ENCODE data around the gene C4orf17.

The C4orf17 gene

DNA sequence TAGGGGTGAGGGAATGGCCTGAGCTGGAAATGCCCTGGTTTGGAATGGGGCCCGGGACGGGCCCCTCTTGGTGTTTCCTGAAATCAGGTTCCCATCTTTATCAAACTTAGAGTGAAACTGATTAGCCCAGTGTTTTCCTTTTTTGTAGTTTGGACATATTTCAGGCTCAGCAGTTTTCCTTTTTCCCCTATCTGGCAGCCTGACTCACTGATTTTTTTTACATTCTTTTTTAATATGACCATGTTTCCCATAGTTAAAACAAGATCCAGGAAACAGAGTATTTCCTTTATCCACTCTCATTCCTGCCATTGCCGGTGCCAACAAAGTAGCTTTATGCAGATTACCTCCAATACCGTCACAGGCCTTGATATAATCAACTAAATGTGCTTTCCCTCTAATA is 20.5 kb upstream of the C4orf17 start:
- TF ChIP-seq CTCF (IDR thresholded peaks at IDR 0.05; ENCODE audit: unreplicated experiment in 3 of 3), result no peak
- Mint-ChIP-seq H3K4me3 (no peak overlapping the region), H3K36me3 (ENCODE audit: low read depth) (no peaks in the 10 kb centered on the region), H3K27ac (no peak overlapping the region), H3K9me3 (peaks cover 59% of the 10 kb centered on the region), H3K4me1 (no peaks in the 10 kb centered on the region), H3K27me3 (ENCODE audit: low read depth) (no peaks in the 10 kb centered on the region)

GRCh38 chr4:99504804-99505502 is 5.9 kb upstream of the C4orf17 start:
- Mint-ChIP-seq H3K27ac (no peak overlapping the region), H3K36me3 (ENCODE audit: low read depth) (no peaks in the 10 kb centered on the region), H3K27me3 (ENCODE audit: low read depth) (peaks cover 5% of the 10 kb centered on the region), H3K4me3 (no peak overlapping the region), H3K9me3 (peaks cover 7% of the 10 kb centered on the region), H3K4me1 (no peaks in the 10 kb centered on the region)
- no peak for TF ChIP-seq CTCF (IDR thresholded peaks at IDR 0.05; ENCODE audit: unreplicated experiment in 3 of 3)

DNA sequence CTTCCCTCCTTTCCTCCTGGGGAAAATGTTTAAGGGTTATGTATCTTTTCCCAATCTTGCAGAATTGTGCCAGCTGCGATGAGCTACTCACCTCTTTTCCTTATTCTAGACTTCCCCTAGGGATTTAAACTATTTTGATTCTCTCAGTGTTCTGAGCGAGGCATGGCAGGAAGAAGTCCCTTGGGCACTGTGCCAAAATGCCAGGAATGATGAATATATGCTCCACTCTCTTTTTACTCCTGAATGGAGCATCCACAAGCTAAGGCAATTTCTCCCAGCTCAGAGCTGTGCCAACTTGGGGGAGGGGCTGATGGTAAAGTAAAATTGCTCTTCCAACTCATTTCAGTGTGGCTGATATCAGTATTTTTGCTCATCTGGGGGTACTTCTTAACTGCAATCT is 4.0 kb upstream of the C4orf17 start:
- H3K4me3 Mint-ChIP-seq, result no peak overlapping the region
- no peaks in the 10 kb centered on the region for H3K4me1 Mint-ChIP-seq
- no peak overlapping the region for H3K27ac Mint-ChIP-seq
- no peak for TF ChIP-seq CTCF (IDR thresholded peaks at IDR 0.05; ENCODE audit: unreplicated experiment in 3 of 3)
- peaks cover 5% of the 10 kb centered on the region for H3K27me3 Mint-ChIP-seq (ENCODE audit: low read depth)
- peaks cover 7% of the 10 kb centered on the region for H3K9me3 Mint-ChIP-seq
- H3K36me3 Mint-ChIP-seq (ENCODE audit: low read depth), result no peaks in the 10 kb centered on the region

GRCh38 chr4:99507349-99507748 is 3.5 kb upstream of the C4orf17 start:
- H3K36me3 Mint-ChIP-seq (ENCODE audit: low read depth), result no peaks in the 10 kb centered on the region

DNA sequence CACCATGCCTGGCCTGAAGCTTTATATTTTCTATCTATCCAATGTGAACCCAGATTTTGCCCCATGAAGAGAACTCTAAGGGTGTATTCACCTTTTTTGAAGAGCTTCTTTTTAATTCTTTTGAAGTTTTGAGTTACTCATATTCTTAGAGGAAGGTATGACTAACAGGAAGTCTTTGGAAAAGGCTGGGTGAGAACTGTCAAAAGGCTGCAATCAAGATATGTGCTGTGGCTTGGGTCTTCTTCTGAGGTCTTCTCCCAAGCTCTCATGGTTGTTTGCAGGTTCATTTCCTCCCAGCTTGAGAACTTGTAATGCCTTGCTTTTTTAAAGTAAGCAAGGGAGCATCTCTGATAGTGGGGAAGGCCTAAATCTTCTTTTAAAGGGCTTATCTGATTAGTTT is 3.1 kb upstream of the C4orf17 start:
- H3K9me3 Mint-ChIP-seq, result peaks cover 7% of the 10 kb centered on the region
- H3K36me3 Mint-ChIP-seq (ENCODE audit: low read depth), result no peaks in the 10 kb centered on the region
- no peaks in the 10 kb centered on the region for H3K4me1 Mint-ChIP-seq
- no peak for TF ChIP-seq CTCF (IDR thresholded peaks at IDR 0.05; ENCODE audit: unreplicated experiment in 3 of 3)
- no peak overlapping the region for H3K27ac Mint-ChIP-seq
- H3K27me3 Mint-ChIP-seq (ENCODE audit: low read depth), result peaks cover 5% of the 10 kb centered on the region
- no peak overlapping the region for H3K4me3 Mint-ChIP-seq

More at GRCh38 chr4:99507349-99507748, 3.5 kb upstream of the C4orf17 start:
- no peak for TF ChIP-seq CTCF (IDR thresholded peaks at IDR 0.05; ENCODE audit: unreplicated experiment in 3 of 3)
- H3K4me1 Mint-ChIP-seq, result no peaks in the 10 kb centered on the region
- H3K9me3 Mint-ChIP-seq, result peaks cover 7% of the 10 kb centered on the region
- H3K27me3 Mint-ChIP-seq (ENCODE audit: low read depth), result peaks cover 5% of the 10 kb centered on the region
- H3K27ac Mint-ChIP-seq, result no peak overlapping the region
- H3K4me3 Mint-ChIP-seq, result no peak overlapping the region

DNA sequence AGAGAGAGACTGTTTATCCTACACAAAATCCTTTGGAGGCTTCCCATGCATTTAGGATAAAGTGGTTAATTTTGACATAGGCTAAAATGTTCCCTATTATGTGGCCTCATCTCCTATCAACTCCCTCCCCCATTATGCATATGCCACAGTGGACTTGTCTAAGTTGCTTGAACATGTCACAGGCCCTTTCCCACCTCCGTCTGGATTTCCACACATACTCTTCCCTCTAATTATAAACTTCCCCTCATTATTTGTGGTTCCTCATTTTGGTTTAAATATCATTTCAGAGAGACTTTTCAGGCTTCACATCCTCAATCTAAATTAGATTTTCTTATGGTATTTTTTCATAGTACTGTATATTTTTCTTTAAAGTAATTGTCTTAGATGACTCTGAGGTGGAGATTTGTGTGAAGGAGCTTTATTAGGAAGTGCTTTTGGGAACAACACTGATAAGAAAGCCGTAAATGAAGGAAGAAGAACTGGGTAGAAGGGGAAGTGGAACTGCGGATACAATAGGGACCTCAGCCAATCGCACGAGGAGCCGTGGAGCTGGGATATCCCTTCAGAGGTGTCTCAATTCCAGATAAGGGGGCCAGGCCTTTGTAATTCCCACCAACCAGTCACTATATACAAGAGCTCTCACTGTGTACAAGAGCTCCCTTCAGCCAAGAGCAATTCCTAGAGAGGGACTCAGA is 7.9 kb downstream of the C4orf17 start:
- no peaks in the 10 kb centered on the region for H3K4me1 Mint-ChIP-seq
- TF ChIP-seq CTCF (IDR thresholded peaks at IDR 0.05; ENCODE audit: unreplicated experiment in 3 of 3), result no peak
- H3K27ac Mint-ChIP-seq, result no peak overlapping the region
- H3K36me3 Mint-ChIP-seq (ENCODE audit: low read depth), result no peaks in the 10 kb centered on the region
- no peaks in the 10 kb centered on the region for H3K9me3 Mint-ChIP-seq
- H3K27me3 Mint-ChIP-seq (ENCODE audit: low read depth), result no peaks in the 10 kb centered on the region
- no peak overlapping the region for H3K4me3 Mint-ChIP-seq
